Activated CD4-positive, alpha-beta T cell treated with anti-CD3 and anti-CD28 coated beads, Interleukin-2, amount 10 ng/mL, durations not matched to agents 7 days and 5 days (primary cell): ENCODE data around the gene MYO15B. TPM values are rescaled to one million over a fixed set of nuclear protein-coding genes. Genes with fewer than 3 reads are reported as not detected.

Experiments
- total RNA-seq, 2 experiments: library from RNA; stranded (reverse); gene quantifications; one replicate each; pipeline ENCODE4 v1.2.3, GENCODE V29; 2021

MYO15B gene
- total RNA-seq, 2 experiments from 2014 or later: 11.0 to 13.4 TPM

Other genes starting within 250 kb of the MYO15B start
- gene GRB2, start 182.1 kb upstream of the MYO15B start, total RNA-seq: 100 to 1,000 TPM; 136 to 150 TPM
- gene TMEM94, start 131.2 kb upstream of the MYO15B start, total RNA-seq: 10 to 100 TPM; 80.3 to 82.1 TPM
- 1 to 10 TPM in 1 of 2 experiments, under 1 TPM in 1; 0.47 to 1.1 TPM for gene CASKIN2, start 72.3 kb upstream of the MYO15B start, total RNA-seq
- 10 to 100 TPM; 48.8 to 59.2 TPM for gene TSEN54, start 71.3 kb upstream of the MYO15B start, total RNA-seq
- gene LLGL2, start 62.1 kb upstream of the MYO15B start, total RNA-seq: 10 to 100 TPM; 17.8 to 24.2 TPM
- under 1 TPM; 0.10 to 0.12 TPM for gene SMIM5, start 45.6 kb downstream of the MYO15B start, total RNA-seq
- gene RECQL5, start 79.4 kb downstream of the MYO15B start, total RNA-seq: 10 to 100 TPM; 44.7 to 47.1 TPM
- gene SAP30BP, start 79.5 kb downstream of the MYO15B start, total RNA-seq: 10 to 100 TPM; 97.0 to 97.5 TPM
- gene ITGB4, start 133.7 kb downstream of the MYO15B start, total RNA-seq: under 1 TPM; 0.55 to 0.96 TPM
- 10 to 100 TPM; 40.9 to 44.7 TPM for gene GALK1, start 177.4 kb downstream of the MYO15B start, total RNA-seq
- 10 to 100 TPM; 27.1 to 28.7 TPM for gene UNK, start 197.0 kb downstream of the MYO15B start, total RNA-seq